Kidney epithelial cell (primary cell): ENCODE measurements around the gene MPRIP. TPM values are rescaled to one million over a fixed set of nuclear protein-coding genes. Genes with fewer than 3 reads are reported as not detected.

Experiments used
- DNase-seq: peaks from one replicate; pipeline ENCODE4 v3.0.0-alpha.2; 2010; ENCODE audit warnings: low read depth
- H3K27me3 ChIP-seq: 2 replicates; pipeline ENCODE4 v1.6.0; 2011; ENCODE audit warnings: low read length; ENCODE audit not compliant: control insufficient read depth, insufficient read depth
- H3K36me3 ChIP-seq: 2 replicates; pipeline ENCODE4 v1.5.1; 2011; ENCODE audit warnings: low read length; ENCODE audit not compliant: control insufficient read depth, insufficient read depth
- H3K4me3 ChIP-seq: 2 replicates; pipeline ENCODE4 v1.5.1; 2011; ENCODE audit warnings: low read depth, mild to moderate bottlenecking, control low read depth, low read length
- CTCF ChIP-seq: IDR thresholded peaks from 2 replicates; pipeline ENCODE4 v1.5.1; 2011; ENCODE audit warnings: mild to moderate bottlenecking, moderate library complexity, low read length, control low read depth, inconsistent platforms; ENCODE audit not compliant: insufficient read depth, poor library complexity, severe bottlenecking
- total RNA-seq: library from RNA; depleted of rRNA; stranded (reverse); fragments of >200 nt; gene quantifications from 2 replicates; pipeline ENCODE4 v1.2.3, GENCODE V29; 2015

MPRIP gene
- total RNA-seq, 1 donor from 2014 or later, result 99.6 TPM

- Histone ChIP-seq H3K27me3 (no peaks in the 10 kb centered on the region), H3K36me3 (no peaks in the 10 kb centered on the region), H3K4me3 (no peak overlapping the region)
- TF ChIP-seq CTCF, result no peak
- DNase-seq, result no peak
Measured at GRCh38 chr17:17103160-17103559, 60.9 kb downstream of the MPRIP start.

DNA sequence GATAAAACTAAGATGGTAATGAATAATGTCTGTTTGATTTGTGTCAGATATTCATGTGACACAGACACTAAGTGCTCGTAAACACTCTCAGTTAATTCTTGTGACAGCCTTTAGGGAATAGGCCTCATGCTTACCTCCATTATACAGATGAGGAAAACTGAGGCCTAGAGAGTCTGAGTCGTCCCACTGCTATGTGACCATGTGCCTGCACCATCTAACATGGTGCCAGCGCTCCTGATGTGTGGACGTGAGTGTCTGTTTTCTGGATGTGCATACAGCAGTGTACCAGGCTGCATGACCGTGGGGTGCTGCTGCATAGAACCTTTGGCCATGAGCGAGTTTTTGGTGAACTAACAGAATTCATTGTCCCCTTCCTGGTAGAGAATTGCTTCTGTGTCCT, 61.8 kb downstream of the MPRIP start:
- Histone ChIP-seq H3K36me3 (no peaks in the 10 kb centered on the region), H3K27me3 (no peaks in the 10 kb centered on the region), H3K4me3 (no peak overlapping the region)
- TF ChIP-seq CTCF, result no peak
- no peak for DNase-seq

DNA sequence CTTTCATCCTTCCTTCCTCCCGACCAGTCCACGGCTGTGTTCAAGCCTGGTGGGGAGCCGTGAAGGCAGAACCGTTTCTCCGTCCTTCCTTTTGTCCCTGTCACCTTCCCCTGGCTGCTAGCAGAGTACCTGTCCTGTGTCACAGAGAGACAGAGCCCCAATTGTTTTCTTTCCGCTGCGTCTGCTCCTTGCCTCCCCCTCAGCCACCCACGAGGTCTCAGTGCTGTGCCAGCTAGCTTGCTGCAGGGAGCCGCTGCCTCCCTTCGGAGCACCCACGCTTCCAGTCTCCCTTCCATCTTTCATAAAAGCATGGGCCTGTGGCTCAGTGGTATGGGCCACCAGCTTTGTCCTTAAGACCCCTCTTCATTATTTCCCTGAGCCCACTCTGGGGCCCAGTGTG, 62.2 kb downstream of the MPRIP start:
- TF ChIP-seq CTCF, result no peak
- H3K36me3 ChIP-seq, result no peaks in the 10 kb centered on the region

GRCh38 chr17:17105976-17106375, 63.7 kb downstream of the MPRIP start:
- Histone ChIP-seq H3K4me3 (no peak overlapping the region), H3K36me3 (no peaks in the 10 kb centered on the region), H3K27me3 (no peaks in the 10 kb centered on the region)
- TF ChIP-seq CTCF, result no peak
- DNase-seq, result no peak

More for the DNA sequence above, 62.2 kb downstream of the MPRIP start:
- Histone ChIP-seq H3K27me3 (no peaks in the 10 kb centered on the region), H3K4me3 (no peak overlapping the region)
- no peak for DNase-seq

DNA sequence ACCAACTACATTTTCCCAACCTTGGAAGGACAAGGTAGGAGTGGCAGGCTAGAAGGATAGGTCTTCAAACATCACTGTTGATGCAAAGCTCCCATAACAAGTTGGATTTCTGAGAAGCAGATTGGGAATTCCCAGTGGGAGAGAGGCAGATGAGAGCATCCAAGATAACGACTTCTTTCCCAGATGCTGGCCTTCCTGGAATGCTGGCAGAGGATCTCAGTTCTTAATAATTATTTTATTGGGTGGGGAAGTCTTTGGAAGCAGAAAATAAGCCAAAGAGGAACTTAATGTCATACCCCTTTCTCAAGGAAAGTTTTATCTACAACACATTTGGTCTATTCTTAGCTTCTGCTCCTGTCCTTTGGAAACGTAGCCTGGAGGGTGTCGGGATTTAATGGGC, 64.5 kb downstream of the MPRIP start:
- Histone ChIP-seq H3K4me3 (no peak overlapping the region), H3K36me3 (no peaks in the 10 kb centered on the region), H3K27me3 (no peaks in the 10 kb centered on the region)
- DNase-seq, result no peak
- TF ChIP-seq CTCF, result no peak

GRCh38 chr17:17107281-17107680, 65.0 kb downstream of the MPRIP start:
- DNase-seq, result no peak
- Histone ChIP-seq H3K27me3 (no peaks in the 10 kb centered on the region), H3K36me3 (no peaks in the 10 kb centered on the region), H3K4me3 (no peak overlapping the region)
- TF ChIP-seq CTCF, result no peak
